HEK293T (cell line): Measurements from ENCODE around the gene LRRC8E.

Source experiments
- BHLHE40 ChIP-seq: fragments of 450-650 bp; IDR thresholded peaks from 2 replicates; pipeline ENCODE4 v1.6.1; 2016; ENCODE audit warnings: mild to moderate bottlenecking, moderate library complexity, borderline replicate concordance
- CTBP1 ChIP-seq: fragments of 450-650 bp; IDR thresholded peaks from 2 replicates; pipeline ENCODE4 v1.6.1; 2016; ENCODE audit warnings: borderline replicate concordance
- SP1 ChIP-seq: fragments of 450-650 bp; IDR thresholded peaks from 2 replicates; pipeline ENCODE4 v1.6.1; 2017
- TARDBP ChIP-seq: fragments of 450-650 bp; IDR thresholded peaks from 2 replicates; pipeline ENCODE4 v1.6.1; 2016

- TF ChIP-seq BHLHE40 (no peak), SP1 (no peak), TARDBP (no peak), CTBP1 (no peak)
Observed at GRCh38 chr19:7924651-7925170, 36.4 kb downstream of the LRRC8E start.
